HepG2 (cell line): ENCODE results near the gene HRG. TPM values are rescaled to one million over a fixed set of nuclear protein-coding genes. Genes with fewer than 3 reads are reported as not detected.
A peak's percentile ranks its signal among the peaks of the same experiment; 100 is the strongest.

ENCODE experiments used
- CREB1 ChIP-seq, 2 experiments: fragments of 450-650 bp in 1 of 2; IDR thresholded peaks; 2 replicates each; pipeline ENCODE4 v1.6.1; 2016 to 2017; ENCODE audit warnings: control low read depth in 1 of 2, mild to moderate bottlenecking in 1 of 2, missing compliant biosample characterization in 1 of 2, missing genetic modification characterization in 1 of 2
- FOXC1 ChIP-seq: sonication (generic); formaldehyde crosslinking; IDR thresholded peaks from 2 replicates; pipeline ENCODE4 v1.8.0; 2022; ENCODE audit warnings: mild to moderate bottlenecking, missing genetic modification reagents, borderline replicate concordance
- NKX3-1 ChIP-seq: sonication (generic); formaldehyde crosslinking; IDR thresholded peaks from 2 replicates; pipeline ENCODE4 v1.5.0; 2020; ENCODE audit warnings: missing genetic modification reagents
- ZEB1 ChIP-seq: IDR thresholded peaks from 2 replicates; pipeline ENCODE4 v1.6.1; 2012; ENCODE audit warnings: mild to moderate bottlenecking, low read depth, inconsistent platforms; ENCODE audit not compliant: insufficient replicate concordance
- ZNF234 ChIP-seq: sonication (generic); formaldehyde crosslinking; conservative IDR thresholded peaks from 2 replicates; pipeline ENCODE4 v1.5.1; 2020; ENCODE audit warnings: mild to moderate bottlenecking, missing genetic modification reagents
- ZNF343 ChIP-seq: sonication (generic); formaldehyde crosslinking; IDR thresholded peaks from 2 replicates; pipeline ENCODE4 v1.4.0; 2020; ENCODE audit warnings: mild to moderate bottlenecking, missing genetic modification reagents
- ZNF552 ChIP-seq: sonication (generic); formaldehyde crosslinking; IDR thresholded peaks from 2 replicates; pipeline ENCODE4 v1.9.0; 2022; ENCODE audit warnings: missing genetic modification reagents, mild to moderate bottlenecking, borderline replicate concordance
- ZNF737 ChIP-seq: sonication (generic); formaldehyde crosslinking; IDR thresholded peaks from 2 replicates; pipeline ENCODE4 v1.5.0; 2020; ENCODE audit warnings: missing genetic modification reagents, mild to moderate bottlenecking, borderline replicate concordance
- polyA plus RNA-seq, 8 experiments: library from polyadenylated mRNA; depleted of rRNA in 3 of 8; stranded (reverse) in 7 of 8; unstranded in 1 of 8; fragments of >200 nt; fragmentation: Illumina TruSeq in 4 of 8; extraction: Trizol in 4 of 8; gene quantifications; 2 replicates each; pipeline versions ENCODE4 v1.2.1 to v1.2.3, GENCODE V29; 2011 to 2016; ENCODE audit warnings: low read depth in 4 of 8, missing spikeins in 1 of 8, mixed read lengths in 1 of 8; ENCODE audit not compliant: insufficient read depth in 1 of 8
- total RNA-seq, 5 experiments: library from RNA; depleted of rRNA; stranded (reverse); fragments of >200 nt; fragmentation: Illumina TruSeq; extraction: Trizol; gene quantifications; 2 replicates each; pipeline ENCODE4 v1.2.3, GENCODE V29; 2016; ENCODE audit warnings: low read depth in 1 of 5
- TF ChIP-seq, protein P1 (sequence below): sonication (generic); formaldehyde crosslinking; IDR thresholded peaks from 2 replicates; pipeline ENCODE4 v1.4.0; 2020; ENCODE audit warnings: mild to moderate bottlenecking, missing genetic modification reagents
- TF ChIP-seq, protein P2 (sequence below): sonication (generic); formaldehyde crosslinking; IDR thresholded peaks from 2 replicates; pipeline ENCODE4 v1.4.0; 2020; ENCODE audit warnings: mild to moderate bottlenecking, missing genetic modification reagents
- TF ChIP-seq, protein P3 (sequence below): sonication (generic); formaldehyde crosslinking; IDR thresholded peaks from 2 replicates; pipeline ENCODE4 v1.5.0; 2020; ENCODE audit warnings: missing genetic modification reagents
- TF ChIP-seq, protein P4 (sequence below): sonication (generic); formaldehyde crosslinking; IDR thresholded peaks from 2 replicates; pipeline ENCODE4 v1.4.0; 2020; ENCODE audit warnings: mild to moderate bottlenecking, missing genetic modification reagents

Gene HRG
- total and polyA plus RNA-seq, 2 of the 13 experiments (the other 11 are each of a cell fraction or from before 2014, with no cell fraction given) = 0.09 to 0.11 TPM

DNA sequence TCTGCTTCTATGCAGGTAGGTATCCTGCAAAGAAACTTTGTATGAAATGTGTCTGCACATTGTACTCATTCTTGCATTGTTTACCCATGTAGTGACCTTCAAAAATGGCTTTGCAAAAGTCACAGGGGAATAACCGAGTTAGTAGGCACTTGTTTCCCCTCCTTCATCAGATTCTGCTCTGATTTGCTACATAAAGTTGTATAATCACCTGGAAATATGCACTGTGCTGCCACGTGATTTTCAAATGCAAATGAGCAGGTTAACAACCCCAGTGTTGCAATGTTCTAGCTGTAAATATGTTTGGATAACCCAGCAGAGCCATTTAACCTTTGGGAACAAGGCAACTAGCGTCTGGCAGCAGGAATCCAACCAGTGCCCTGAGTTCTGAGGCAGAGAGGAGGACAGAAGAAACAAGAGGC is 51.2 kb downstream of the HRG start, which contains the start of gene KNG1 (continued):
- TF ChIP-seq, protein P1, sequence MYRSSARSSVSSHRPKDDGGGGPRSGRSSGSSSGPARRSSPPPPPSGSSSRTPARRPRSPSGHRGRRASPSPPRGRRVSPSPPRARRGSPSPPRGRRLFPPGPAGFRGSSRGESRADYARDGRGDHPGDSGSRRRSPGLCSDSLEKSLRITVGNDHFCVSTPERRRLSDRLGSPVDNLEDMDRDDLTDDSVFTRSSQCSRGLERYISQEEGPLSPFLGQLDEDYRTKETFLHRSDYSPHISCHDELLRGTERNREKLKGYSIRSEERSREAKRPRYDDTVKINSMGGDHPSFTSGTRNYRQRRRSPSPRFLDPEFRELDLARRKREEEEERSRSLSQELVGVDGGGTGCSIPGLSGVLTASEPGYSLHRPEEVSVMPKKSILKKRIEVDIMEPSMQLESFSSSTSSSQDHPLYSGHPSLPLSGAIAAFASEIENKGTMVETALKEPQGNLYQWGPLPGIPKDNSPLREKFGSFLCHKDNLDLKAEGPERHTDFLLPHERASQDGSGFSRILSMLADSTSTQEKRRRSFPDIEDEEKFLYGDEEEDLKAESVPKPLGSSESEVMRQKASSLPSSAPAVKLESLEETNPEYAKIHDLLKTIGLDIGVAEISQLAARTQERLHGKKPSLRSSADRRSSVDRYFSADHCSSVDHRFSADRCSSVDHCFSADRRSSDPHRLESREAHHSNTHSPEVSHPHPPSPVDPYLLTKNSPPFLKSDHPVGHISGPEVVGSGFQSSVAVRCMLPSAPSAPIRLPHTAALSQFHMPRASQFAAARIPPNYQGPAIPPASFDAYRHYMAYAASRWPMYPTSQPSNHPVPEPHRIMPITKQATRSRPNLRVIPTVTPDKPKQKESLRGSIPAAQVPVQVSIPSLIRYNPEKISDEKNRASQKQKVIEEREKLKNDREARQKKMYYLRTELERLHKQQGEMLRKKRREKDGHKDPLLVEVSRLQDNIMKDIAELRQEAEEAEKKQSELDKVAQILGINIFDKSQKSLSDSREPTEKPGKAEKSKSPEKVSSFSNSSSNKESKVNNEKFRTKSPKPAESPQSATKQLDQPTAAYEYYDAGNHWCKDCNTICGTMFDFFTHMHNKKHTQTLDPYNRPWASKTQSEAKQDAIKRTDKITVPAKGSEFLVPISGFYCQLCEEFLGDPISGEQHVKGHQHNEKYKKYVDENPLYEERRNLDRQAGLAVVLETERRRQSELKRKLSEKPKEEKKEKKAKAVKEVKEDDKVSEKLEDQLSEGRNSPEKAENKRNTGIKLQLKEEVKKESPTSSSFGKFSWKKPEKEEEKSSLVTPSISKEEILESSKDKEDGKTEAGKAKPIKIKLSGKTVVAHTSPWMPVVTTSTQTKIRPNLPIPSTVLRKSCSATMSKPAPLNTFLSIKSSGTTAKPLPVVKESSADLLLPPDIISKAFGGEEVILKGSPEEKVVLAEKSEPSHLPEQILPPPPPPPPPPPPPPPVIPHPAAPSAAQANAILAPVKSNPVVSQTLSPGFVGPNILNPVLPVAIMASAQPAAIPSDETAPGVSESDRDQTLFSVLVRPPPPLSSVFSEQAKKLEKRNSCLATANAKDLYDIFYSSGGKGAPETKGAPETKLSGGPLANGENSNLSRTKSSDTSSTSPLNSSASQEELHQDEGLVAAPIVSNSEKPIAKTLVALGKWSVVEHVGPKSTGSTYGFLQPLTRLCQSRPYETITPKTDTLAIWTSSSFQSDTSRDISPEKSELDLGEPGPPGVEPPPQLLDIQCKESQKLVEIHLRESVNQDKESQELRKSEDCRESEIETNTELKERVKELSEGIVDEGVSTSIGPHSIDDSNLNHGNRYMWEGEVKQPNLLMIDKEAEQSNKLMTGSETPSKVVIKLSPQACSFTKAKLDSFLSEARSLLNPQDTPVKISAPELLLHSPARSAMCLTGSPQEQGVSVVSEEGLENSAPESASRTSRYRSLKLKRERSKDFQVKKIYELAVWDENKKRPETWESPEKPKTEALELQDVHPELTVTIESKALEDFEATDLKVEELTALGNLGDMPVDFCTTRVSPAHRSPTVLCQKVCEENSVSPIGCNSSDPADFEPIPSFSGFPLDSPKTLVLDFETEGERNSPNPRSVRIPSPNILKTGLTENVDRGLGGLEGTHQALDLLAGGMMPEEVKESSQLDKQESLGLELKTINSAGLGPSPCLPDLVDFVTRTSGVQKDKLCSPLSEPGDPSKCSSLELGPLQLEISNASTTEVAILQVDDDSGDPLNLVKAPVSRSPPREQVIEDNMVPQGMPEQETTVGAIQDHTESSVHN (CRISPR knock-in tag) = no peak
- no peak for TF ChIP-seq NKX3-1 (CRISPR knock-in tag)
- no peak for TF ChIP-seq ZEB1
- TF ChIP-seq, protein P2, sequence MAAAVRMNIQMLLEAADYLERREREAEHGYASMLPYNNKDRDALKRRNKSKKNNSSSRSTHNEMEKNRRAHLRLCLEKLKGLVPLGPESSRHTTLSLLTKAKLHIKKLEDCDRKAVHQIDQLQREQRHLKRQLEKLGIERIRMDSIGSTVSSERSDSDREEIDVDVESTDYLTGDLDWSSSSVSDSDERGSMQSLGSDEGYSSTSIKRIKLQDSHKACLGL (CRISPR knock-in tag) = no peak
- TF ChIP-seq ZNF343 (CRISPR knock-in tag) = no peak
- no peak for TF ChIP-seq ZNF737 (CRISPR knock-in tag)
- TF ChIP-seq, protein P3, sequence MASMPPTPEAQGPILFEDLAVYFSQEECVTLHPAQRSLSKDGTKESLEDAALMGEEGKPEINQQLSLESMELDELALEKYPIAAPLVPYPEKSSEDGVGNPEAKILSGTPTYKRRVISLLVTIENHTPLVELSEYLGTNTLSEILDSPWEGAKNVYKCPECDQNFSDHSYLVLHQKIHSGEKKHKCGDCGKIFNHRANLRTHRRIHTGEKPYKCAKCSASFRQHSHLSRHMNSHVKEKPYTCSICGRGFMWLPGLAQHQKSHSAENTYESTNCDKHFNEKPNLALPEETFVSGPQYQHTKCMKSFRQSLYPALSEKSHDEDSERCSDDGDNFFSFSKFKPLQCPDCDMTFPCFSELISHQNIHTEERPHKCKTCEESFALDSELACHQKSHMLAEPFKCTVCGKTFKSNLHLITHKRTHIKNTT = no peak
- TF ChIP-seq ZNF234 (CRISPR knock-in tag) = no peak
- TF ChIP-seq FOXC1 (CRISPR knock-in tag) = no peak
- TF ChIP-seq, protein P4, sequence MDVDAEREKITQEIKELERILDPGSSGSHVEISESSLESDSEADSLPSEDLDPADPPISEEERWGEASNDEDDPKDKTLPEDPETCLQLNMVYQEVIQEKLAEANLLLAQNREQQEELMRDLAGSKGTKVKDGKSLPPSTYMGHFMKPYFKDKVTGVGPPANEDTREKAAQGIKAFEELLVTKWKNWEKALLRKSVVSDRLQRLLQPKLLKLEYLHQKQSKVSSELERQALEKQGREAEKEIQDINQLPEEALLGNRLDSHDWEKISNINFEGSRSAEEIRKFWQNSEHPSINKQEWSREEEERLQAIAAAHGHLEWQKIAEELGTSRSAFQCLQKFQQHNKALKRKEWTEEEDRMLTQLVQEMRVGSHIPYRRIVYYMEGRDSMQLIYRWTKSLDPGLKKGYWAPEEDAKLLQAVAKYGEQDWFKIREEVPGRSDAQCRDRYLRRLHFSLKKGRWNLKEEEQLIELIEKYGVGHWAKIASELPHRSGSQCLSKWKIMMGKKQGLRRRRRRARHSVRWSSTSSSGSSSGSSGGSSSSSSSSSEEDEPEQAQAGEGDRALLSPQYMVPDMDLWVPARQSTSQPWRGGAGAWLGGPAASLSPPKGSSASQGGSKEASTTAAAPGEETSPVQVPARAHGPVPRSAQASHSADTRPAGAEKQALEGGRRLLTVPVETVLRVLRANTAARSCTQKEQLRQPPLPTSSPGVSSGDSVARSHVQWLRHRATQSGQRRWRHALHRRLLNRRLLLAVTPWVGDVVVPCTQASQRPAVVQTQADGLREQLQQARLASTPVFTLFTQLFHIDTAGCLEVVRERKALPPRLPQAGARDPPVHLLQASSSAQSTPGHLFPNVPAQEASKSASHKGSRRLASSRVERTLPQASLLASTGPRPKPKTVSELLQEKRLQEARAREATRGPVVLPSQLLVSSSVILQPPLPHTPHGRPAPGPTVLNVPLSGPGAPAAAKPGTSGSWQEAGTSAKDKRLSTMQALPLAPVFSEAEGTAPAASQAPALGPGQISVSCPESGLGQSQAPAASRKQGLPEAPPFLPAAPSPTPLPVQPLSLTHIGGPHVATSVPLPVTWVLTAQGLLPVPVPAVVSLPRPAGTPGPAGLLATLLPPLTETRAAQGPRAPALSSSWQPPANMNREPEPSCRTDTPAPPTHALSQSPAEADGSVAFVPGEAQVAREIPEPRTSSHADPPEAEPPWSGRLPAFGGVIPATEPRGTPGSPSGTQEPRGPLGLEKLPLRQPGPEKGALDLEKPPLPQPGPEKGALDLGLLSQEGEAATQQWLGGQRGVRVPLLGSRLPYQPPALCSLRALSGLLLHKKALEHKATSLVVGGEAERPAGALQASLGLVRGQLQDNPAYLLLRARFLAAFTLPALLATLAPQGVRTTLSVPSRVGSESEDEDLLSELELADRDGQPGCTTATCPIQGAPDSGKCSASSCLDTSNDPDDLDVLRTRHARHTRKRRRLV (CRISPR knock-in tag) = no peak
- no peak for TF ChIP-seq ZNF552 (CRISPR knock-in tag)
- no peak for TF ChIP-seq CREB1 (IDR thresholded peaks at IDR 0.05)
- peak; percentile 21; the same call in 1 of the 2 replicates for TF ChIP-seq CREB1 (CRISPR knock-in tag; IDR thresholded peaks at IDR 0.05)
